GM21423 (cell line): Measurements from ENCODE around the gene MNT.

ENCODE experiments used
- ATAC-seq: cut with Tn5 transposase; IDR thresholded peaks from one replicate; pipeline ENCODE4 v1.9.1; 2021; ENCODE audit warnings: mild to moderate bottlenecking, moderate library complexity; ENCODE audit not compliant: unreplicated experiment

Gene MNT

GRCh38 chr17:2335726-2336214, 65.1 kb downstream of the MNT start:
- no peak for ATAC-seq
